ENCODE data around the gene RETREG3.

GRCh38 chr17:42536048-42536371, 73.2 kb downstream of the RETREG3 start, which contains the start of gene NAGLU:
- TF ChIP-seq SIN3A (IDR thresholded peaks at IDR 0.05; ENCODE audit: borderline replicate concordance, insufficient read depth, low read length) (peak; percentile 74; the same call in 1 of the 2 replicates), TAF1 (IDR thresholded peaks at IDR 0.05; ENCODE audit: borderline replicate concordance, insufficient read depth, low read length) (0 out of 2 replicates have a peak, but pooled peaks have one; percentile 54), REST (IDR thresholded peaks at IDR 0.05; ENCODE audit: insufficient read depth in 1 of 2, low read depth in 2 of 2, low read length in 2 of 2) (0 out of 4 replicates have a peak, but pooled peaks of 1 of the 2 experiments have one; percentile 42), POLR2AphosphoS5 (IDR thresholded peaks at IDR 0.05; ENCODE audit: low read depth, low read length) (peak; percentile 68), FOXP2 (optimal IDR thresholded peaks at IDR 0.05; ENCODE audit: borderline replicate concordance, extremely low read depth, extremely low read length, insufficient read depth) (peak; percentile 85)
